Mesenchymal stem cell (in vitro differentiated cells and primary cell): ENCODE measurements around the gene FIBCD1.
A peak's percentile ranks its signal among the peaks of the same experiment; 100 is the strongest.

Experiments
- DNase-seq: peaks from one replicate; pipeline ENCODE4 v3.0.0-alpha.2; 2013
- H2AFZ ChIP-seq: one replicate; pipeline ENCODE4 v1.6.1; 2013; ENCODE audit warnings: low read depth, mild to moderate bottlenecking, control low read depth, inconsistent platforms, low read length, moderate library complexity
- H2AK5ac ChIP-seq: 2 replicates; pipeline ENCODE4 v1.6.1; 2013; ENCODE audit warnings: low read length, moderate library complexity, mild to moderate bottlenecking, inconsistent platforms; ENCODE audit not compliant: severe bottlenecking
- H2BK120ac ChIP-seq: one replicate; pipeline ENCODE4 v1.6.1; 2013; ENCODE audit warnings: low read depth, mild to moderate bottlenecking, inconsistent platforms, low read length, moderate library complexity
- H2BK12ac ChIP-seq, 2 experiments: one replicate each; pipeline ENCODE4 v1.6.1; 2013; ENCODE audit warnings: inconsistent platforms in 2 of 2, low read length in 2 of 2, mild to moderate bottlenecking in 2 of 2, moderate library complexity in 2 of 2, control low read depth in 1 of 2
- H2BK15ac ChIP-seq: one replicate; pipeline ENCODE4 v1.6.1; 2013; ENCODE audit warnings: mild to moderate bottlenecking, low read depth, inconsistent platforms; ENCODE audit not compliant: poor library complexity, severe bottlenecking
- H2BK5ac ChIP-seq: 2 replicates; pipeline ENCODE4 v1.6.1; 2013; ENCODE audit warnings: low read depth, mild to moderate bottlenecking, low read length, control low read depth, inconsistent platforms; ENCODE audit not compliant: poor library complexity, severe bottlenecking
- H3K14ac ChIP-seq, 2 experiments: one replicate each; pipeline ENCODE4 v1.6.1; 2013; ENCODE audit warnings: inconsistent platforms in 2 of 2, low read length in 2 of 2, control low read depth in 1 of 2, mild to moderate bottlenecking in 1 of 2, moderate library complexity in 1 of 2
- H3K18ac ChIP-seq, 2 experiments: one replicate each; pipeline ENCODE4 v1.6.1; 2013; ENCODE audit warnings: inconsistent platforms in 2 of 2, low read length in 2 of 2, control low read depth in 1 of 2, low read depth in 1 of 2, mild to moderate bottlenecking in 1 of 2
- H3K23ac ChIP-seq, 2 experiments: one replicate each; pipeline ENCODE4 v1.6.1; 2013; ENCODE audit warnings: inconsistent platforms in 2 of 2, low read length in 2 of 2, mild to moderate bottlenecking in 2 of 2, moderate library complexity in 2 of 2, control low read depth in 1 of 2
- H3K27ac ChIP-seq: 2 replicates; pipeline ENCODE4 v1.5.1; 2013; ENCODE audit warnings: mild to moderate bottlenecking, moderate library complexity, low read length, control low read depth, inconsistent platforms; ENCODE audit not compliant: poor library complexity, severe bottlenecking
- H3K27me3 ChIP-seq, 2 experiments: 2 replicates each; pipeline versions ENCODE4 v1.6.1 to v1.7.0; 2013; ENCODE audit warnings: low read length in 2 of 2, mild to moderate bottlenecking in 2 of 2, moderate library complexity in 2 of 2, control low read depth in 1 of 2, inconsistent platforms in 1 of 2; ENCODE audit not compliant: control insufficient read depth in 1 of 2, insufficient read depth in 1 of 2
- H3K36me3 ChIP-seq, 2 experiments: 2 replicates each; pipeline versions ENCODE4 v1.6.1 to v1.7.0; 2013; ENCODE audit warnings: low read length in 2 of 2, control low read depth in 1 of 2, inconsistent platforms in 1 of 2, low read depth in 1 of 2, mild to moderate bottlenecking in 1 of 2; ENCODE audit not compliant: insufficient read depth in 2 of 2, control insufficient read depth in 1 of 2
- H3K4ac ChIP-seq, 2 experiments: one replicate each; pipeline ENCODE4 v1.6.1; 2013; ENCODE audit warnings: inconsistent platforms in 2 of 2, low read length in 2 of 2, mild to moderate bottlenecking in 2 of 2, moderate library complexity in 2 of 2, control low read depth in 1 of 2, low read depth in 1 of 2
- H3K4me1 ChIP-seq: 2 replicates; pipeline ENCODE4 v1.6.1; 2013; ENCODE audit warnings: low read depth, low read length, control low read depth; ENCODE audit not compliant: control insufficient read depth, insufficient read depth
- H3K4me2 ChIP-seq: 2 replicates; pipeline ENCODE4 v1.6.1; 2013; ENCODE audit warnings: low read length, mild to moderate bottlenecking, inconsistent platforms; ENCODE audit not compliant: poor library complexity, severe bottlenecking
- H3K4me3 ChIP-seq, 2 experiments: 2 replicates each; pipeline versions ENCODE4 v1.5.1 to v1.7.0; 2013; ENCODE audit warnings: low read length in 2 of 2, mild to moderate bottlenecking in 2 of 2, control low read depth in 1 of 2, low read depth in 1 of 2; ENCODE audit not compliant: insufficient read depth in 1 of 2
- H3K79me1 ChIP-seq: replicated peaks from 2 replicates; pipeline ENCODE4 v1.6.1; 2013; ENCODE audit warnings: mild to moderate bottlenecking, control low read depth, low read length, inconsistent platforms; ENCODE audit not compliant: poor library complexity, severe bottlenecking
- H3K9ac ChIP-seq: 2 replicates; pipeline ENCODE4 v1.7.0; 2013; ENCODE audit warnings: mild to moderate bottlenecking, low read length, moderate library complexity
- H3K9me3 ChIP-seq: 2 replicates; pipeline ENCODE4 v1.7.0; 2013; ENCODE audit warnings: mild to moderate bottlenecking, low read length; ENCODE audit not compliant: control insufficient read depth
- H4K8ac ChIP-seq: one replicate; pipeline ENCODE4 v1.6.1; 2013; ENCODE audit warnings: inconsistent platforms, mild to moderate bottlenecking, low read length, moderate library complexity
- H4K91ac ChIP-seq: one replicate; pipeline ENCODE4 v1.6.1; 2013; ENCODE audit warnings: mild to moderate bottlenecking, low read length, inconsistent platforms
- WGBS: methylation state at CpG from one replicate; pipeline ENCODE4 v1.1.7; 2013; ENCODE audit warnings: mixed read lengths; 5-methylcytosine and 5-hydroxymethylcytosine counted together

Gene FIBCD1

GRCh38 chr9:130943221-130943620, 4.2 kb upstream of the FIBCD1 start:
- no peak overlapping the region for H3K4me2 ChIP-seq
- no peak overlapping the region for H2BK12ac ChIP-seq
- H4K8ac ChIP-seq, result no peak overlapping the region
- H3K4me1 ChIP-seq, result peaks cover 14% of the 10 kb centered on the region
- H3K36me3 ChIP-seq, result no peaks in the 10 kb centered on the region
- H2AFZ ChIP-seq, result no peak overlapping the region
- H3K9me3 ChIP-seq, result no peaks in the 10 kb centered on the region
- H3K23ac ChIP-seq, result no peak overlapping the region
- DNase-seq, result no peak
- no peak overlapping the region for H2BK120ac ChIP-seq
- no peak overlapping the region for H2BK5ac ChIP-seq
- H3K4ac ChIP-seq, result no peak overlapping the region
- peaks cover 45 to 72% of the 10 kb centered on the region in 2 experiments for H3K27me3 ChIP-seq
- H3K18ac ChIP-seq, result no peak overlapping the region
- H4K91ac ChIP-seq, result no peak overlapping the region
- no peak overlapping the region for H2AK5ac ChIP-seq
- H3K14ac ChIP-seq, result no peak overlapping the region
- H3K4me3 ChIP-seq, result no peak overlapping the region
- H3K79me1 ChIP-seq, result no peaks in the 10 kb centered on the region
- H2BK15ac ChIP-seq, result no peak overlapping the region
- H3K27ac ChIP-seq, result no peak overlapping the region
- 88% methylated on average over 13 of the region's 13 CpGs for WGBS
- no peak overlapping the region for H3K9ac ChIP-seq

DNA sequence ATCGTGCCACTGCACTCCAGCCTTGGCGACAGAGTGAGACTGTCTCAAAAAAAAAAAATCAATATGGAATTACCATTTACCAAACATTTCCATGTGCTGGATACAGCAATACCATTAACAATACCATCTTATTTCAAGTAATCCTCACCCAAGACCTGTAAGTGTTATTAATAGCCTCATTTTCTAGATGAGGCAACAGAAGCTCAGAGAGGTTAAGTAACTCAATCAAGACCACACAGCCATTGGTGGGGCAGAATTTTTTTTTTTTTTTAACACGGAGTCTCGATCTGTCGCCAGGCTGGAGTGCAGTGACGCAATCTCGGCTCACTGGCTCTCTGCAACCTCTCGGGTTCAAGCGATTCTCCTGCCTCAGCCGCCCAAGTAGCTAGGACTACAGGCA, 3.6 kb upstream of the FIBCD1 start:
- Histone ChIP-seq H3K36me3 (no peaks in the 10 kb centered on the region), H3K4me2 (no peak overlapping the region), H3K9ac (no peak overlapping the region), H3K27me3 (peaks cover 40 to 72% of the 10 kb centered on the region in 2 experiments), H3K79me1 (no peaks in the 10 kb centered on the region), H4K8ac (no peak overlapping the region), H3K9me3 (no peaks in the 10 kb centered on the region), H3K4ac (no peak overlapping the region), H2BK15ac (no peak overlapping the region), H2AK5ac (no peak overlapping the region), H3K4me1 (peaks cover 20% of the 10 kb centered on the region), H3K14ac (no peak overlapping the region), H3K23ac (no peak overlapping the region), H3K18ac (no peak overlapping the region), H2BK120ac (no peak overlapping the region), H3K4me3 (no peak overlapping the region), H2BK5ac (no peak overlapping the region), H3K27ac (no peak overlapping the region), H4K91ac (no peak overlapping the region), H2AFZ (no peak overlapping the region), H2BK12ac (no peak overlapping the region)
- no peak for DNase-seq
- WGBS, result 86% methylated on average over 10 of the region's 10 CpGs

DNA sequence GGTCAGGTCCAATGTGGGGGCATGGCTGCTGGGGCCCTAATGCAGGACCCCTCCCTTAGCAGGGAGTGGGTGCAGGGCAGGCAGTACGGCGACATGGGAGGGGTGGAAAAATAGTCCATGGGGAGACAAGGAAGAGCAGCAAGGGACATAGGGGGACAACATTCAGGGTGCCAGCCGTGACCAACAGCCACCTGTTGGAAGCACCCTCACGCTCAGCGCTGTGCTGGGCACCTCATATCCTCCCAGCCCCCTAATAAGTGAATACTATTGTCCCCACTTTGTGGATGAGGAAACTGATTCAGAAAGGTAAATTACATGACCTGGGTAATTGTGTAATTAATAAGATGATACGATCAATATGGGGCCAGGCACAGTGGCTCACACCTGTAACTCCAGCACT, 3.0 kb upstream of the FIBCD1 start:
- WGBS, result 89% methylated on average over 6 of the region's 6 CpGs
- Histone ChIP-seq H3K27me3 (peaks cover 34 to 72% of the 10 kb centered on the region in 2 experiments), H3K36me3 (no peaks in the 10 kb centered on the region)

GRCh38 chr9:130940693-130941576, 1.9 kb upstream of the FIBCD1 start:
- Histone ChIP-seq H3K4me3 (no peak overlapping the region), H3K23ac (no peak overlapping the region), H3K9ac (no peak overlapping the region), H3K18ac (no peak overlapping the region), H3K27ac (no peak overlapping the region), H2AK5ac (no peak overlapping the region), H3K14ac (no peak overlapping the region), H2BK5ac (no peak overlapping the region), H3K36me3 (no peaks in the 10 kb centered on the region), H3K27me3 (peaks cover 33 to 66% of the 10 kb centered on the region in 2 experiments), H2AFZ (no peak overlapping the region), H3K4me1 (peaks cover 33% of the 10 kb centered on the region), H3K4me2 (no peak overlapping the region), H3K79me1 (no peaks in the 10 kb centered on the region), H3K9me3 (no peaks in the 10 kb centered on the region), H3K4ac (no peak overlapping the region), H2BK15ac (no peak overlapping the region), H4K91ac (no peak overlapping the region), H2BK120ac (no peak overlapping the region), H2BK12ac (no peak overlapping the region), H4K8ac (no peak overlapping the region)
- peak; percentile 37 for DNase-seq
- 9% methylated on average over 30 of the region's 36 CpGs for WGBS

More for the DNA sequence above, 3.0 kb upstream of the FIBCD1 start:
- H3K79me1 ChIP-seq, result no peaks in the 10 kb centered on the region
- DNase-seq, result no peak
- no peak overlapping the region for H2AK5ac ChIP-seq
- no peak overlapping the region for H2BK5ac ChIP-seq
- H2BK12ac ChIP-seq, result no peak overlapping the region
- H2AFZ ChIP-seq, result no peak overlapping the region
- H3K14ac ChIP-seq, result no peak overlapping the region
- H3K9me3 ChIP-seq, result no peaks in the 10 kb centered on the region
- no peak overlapping the region for H3K4me2 ChIP-seq
- H2BK120ac ChIP-seq, result no peak overlapping the region
- peaks cover 23% of the 10 kb centered on the region for H3K4me1 ChIP-seq
- H4K8ac ChIP-seq, result no peak overlapping the region
- no peak overlapping the region for H3K4ac ChIP-seq
- H3K18ac ChIP-seq, result no peak overlapping the region
- no peak overlapping the region for H3K23ac ChIP-seq
- H4K91ac ChIP-seq, result no peak overlapping the region
- H3K4me3 ChIP-seq, result no peak overlapping the region
- no peak overlapping the region for H2BK15ac ChIP-seq
- H3K27ac ChIP-seq, result no peak overlapping the region
- H3K9ac ChIP-seq, result no peak overlapping the region
